ENCODE results near the gene ITGA2.
"Not testable (repeated sequence)": the region's sequence is repeated elsewhere in the genome, so short reads cannot be mapped to it uniquely, and the experiment has no call there.

ITGA2 gene

GRCh38 chr5:52956915-52957747 is 32.0 kb upstream of the ITGA2 start:
- H3K79me2 ChIP-seq = no peaks in the 10 kb centered on the region
- peaks cover 2% of the 10 kb centered on the region for H3K4me1 ChIP-seq
- H3K4me2 ChIP-seq (ENCODE audit: low read length) = no peak overlapping the region
- H3K9me3 ChIP-seq (ENCODE audit: control insufficient read depth, low read length) = no peaks in the 10 kb centered on the region
- H3K27ac ChIP-seq = no peak overlapping the region
- no peak overlapping the region for H2AFZ ChIP-seq
- no peak for TF ChIP-seq CTCF (IDR thresholded peaks at IDR 0.05)
- H3K36me3 ChIP-seq (ENCODE audit: control insufficient read depth, insufficient read depth, low read length) = no peaks in the 10 kb centered on the region
- H3K4me3 ChIP-seq (ENCODE audit: low read depth, low read length) = no peak overlapping the region
- H3K9ac ChIP-seq = no peak overlapping the region
- no peaks in the 10 kb centered on the region for H3K27me3 ChIP-seq (ENCODE audit: control insufficient read depth, insufficient read depth, low read length)

GRCh38 chr5:52961274-52961681 is 27.9 kb upstream of the ITGA2 start:
- Histone ChIP-seq H3K27me3 (ENCODE audit: control insufficient read depth, insufficient read depth, low read length) (no peaks in the 10 kb centered on the region), H3K4me1 (peaks cover 2% of the 10 kb centered on the region), H3K79me2 (no peaks in the 10 kb centered on the region), H3K9me3 (ENCODE audit: control insufficient read depth, low read length) (no peaks in the 10 kb centered on the region), H3K4me2 (ENCODE audit: low read length) (no peak overlapping the region), H3K4me3 (ENCODE audit: low read depth, low read length) (no peak overlapping the region), H3K9ac (no peak overlapping the region), H3K36me3 (ENCODE audit: control insufficient read depth, insufficient read depth, low read length) (no peaks in the 10 kb centered on the region), H3K27ac (no peak overlapping the region), H2AFZ (no peak overlapping the region)
- no peak for TF ChIP-seq CTCF (IDR thresholded peaks at IDR 0.05)

- Histone ChIP-seq H3K79me2 (no peaks in the 10 kb centered on the region), H3K4me1 (peaks cover 2% of the 10 kb centered on the region), H3K27me3 (ENCODE audit: control insufficient read depth, insufficient read depth, low read length) (no peaks in the 10 kb centered on the region), H2AFZ (no peak overlapping the region), H3K36me3 (ENCODE audit: control insufficient read depth, insufficient read depth, low read length) (no peaks in the 10 kb centered on the region), H3K4me3 (ENCODE audit: low read depth, low read length) (no peak overlapping the region), H3K27ac (no peak overlapping the region), H3K9ac (no peak overlapping the region), H3K9me3 (ENCODE audit: control insufficient read depth, low read length) (no peaks in the 10 kb centered on the region), H3K4me2 (ENCODE audit: low read length) (no peak overlapping the region)
- TF ChIP-seq CTCF (IDR thresholded peaks at IDR 0.05) = no peak
Measured at GRCh38 chr5:52963636-52964035, 25.5 kb upstream of the ITGA2 start.

GRCh38 chr5:52964138-52964537 is 25.0 kb upstream of the ITGA2 start:
- Histone ChIP-seq H3K36me3 (ENCODE audit: control insufficient read depth, insufficient read depth, low read length) (no peaks in the 10 kb centered on the region), H3K4me3 (ENCODE audit: low read depth, low read length) (no peak overlapping the region), H3K79me2 (no peaks in the 10 kb centered on the region), H3K9me3 (ENCODE audit: control insufficient read depth, low read length) (no peaks in the 10 kb centered on the region), H2AFZ (no peak overlapping the region), H3K4me2 (ENCODE audit: low read length) (no peak overlapping the region), H3K27me3 (ENCODE audit: control insufficient read depth, insufficient read depth, low read length) (no peaks in the 10 kb centered on the region), H3K27ac (no peak overlapping the region), H3K9ac (no peak overlapping the region), H3K4me1 (peaks cover 2% of the 10 kb centered on the region)
- TF ChIP-seq CTCF (IDR thresholded peaks at IDR 0.05) = no peak

GRCh38 chr5:52976157-52976556 is 13.0 kb upstream of the ITGA2 start:
- H3K4me1 ChIP-seq; H3K27ac ChIP-seq; H3K36me3 ChIP-seq (ENCODE audit: control insufficient read depth, insufficient read depth, low read length); H3K4me2 ChIP-seq (ENCODE audit: low read length); H3K79me2 ChIP-seq; H3K27me3 ChIP-seq (ENCODE audit: control insufficient read depth, insufficient read depth, low read length); H2AFZ ChIP-seq; H3K9ac ChIP-seq; H3K4me3 ChIP-seq (ENCODE audit: low read depth, low read length); H3K9me3 ChIP-seq (ENCODE audit: control insufficient read depth, low read length): not testable (repeated sequence)

Measured in parathyroid adenoma (tissue), 2 donors.